Colonic mucosa (tissue), 4 donors: ENCODE measurements around the gene TSTD1. TPM values are rescaled to one million over a fixed set of nuclear protein-coding genes. Genes with fewer than 3 reads are reported as not detected.
"Not testable (repeated sequence)": the region's sequence is repeated elsewhere in the genome, so short reads cannot be mapped to it uniquely, and the experiment has no call there.

Source experiments
- DNase-seq: peaks from one replicate; pipeline ENCODE4 v3.0.0-alpha.2; 2020
- H3K27ac ChIP-seq: fragments of 200-600 bp; one replicate; pipeline ENCODE4 v1.8.0; 2021
- H3K27me3 ChIP-seq: fragments of 200-600 bp; one replicate; pipeline ENCODE4 v1.8.0; 2021
- H3K36me3 ChIP-seq: fragments of 200-600 bp; one replicate; pipeline ENCODE4 v1.8.0; 2021
- H3K4me1 ChIP-seq: fragments of 200-600 bp; one replicate; pipeline ENCODE4 v1.8.0; 2021; ENCODE audit warnings: mild to moderate bottlenecking
- H3K4me3 ChIP-seq: fragments of 200-600 bp; one replicate; pipeline ENCODE4 v1.8.0; 2021
- H3K9ac ChIP-seq, 2 donors: one replicate each; pipeline ENCODE4 v1.7.0; 2013; ENCODE audit warnings: control low read depth in 2 of 2, low read depth in 2 of 2, low read length in 2 of 2
- H3K9me3 ChIP-seq: fragments of 200-600 bp; one replicate; pipeline ENCODE4 v1.8.0; 2021
- CTCF ChIP-seq: fragments of 200-600 bp; IDR thresholded peaks from one replicate; pipeline ENCODE4 v1.8.0; 2022; ENCODE audit warnings: antibody characterized with exemption, mild to moderate bottlenecking
- intact Hi-C: fragments of 100-400 bp; cut with DNase I; formaldehyde crosslinking; loops from one replicate; pipeline ENCODE4 v1.14.1; 2022
- total RNA-seq, 2 donors: library from RNA; stranded (reverse); fragmentation: NEBNext Ultra II Directional in 1 of 2; extraction: Animal tissue kit (Norgen Biotek cat#: 25700) in 1 of 2; gene quantifications; one replicate each; pipeline ENCODE4 v1.2.1, GENCODE V29; 2021
- donor health status: healthy.
- donor health status: DM: no; HTN: no; CAD: no.
- donor health status: DM: no; HTN: no; CAD: no.

TSTD1 gene
- total RNA-seq, 2 donors from 2014 or later, result 74.7 to 87.8 TPM

DNA sequence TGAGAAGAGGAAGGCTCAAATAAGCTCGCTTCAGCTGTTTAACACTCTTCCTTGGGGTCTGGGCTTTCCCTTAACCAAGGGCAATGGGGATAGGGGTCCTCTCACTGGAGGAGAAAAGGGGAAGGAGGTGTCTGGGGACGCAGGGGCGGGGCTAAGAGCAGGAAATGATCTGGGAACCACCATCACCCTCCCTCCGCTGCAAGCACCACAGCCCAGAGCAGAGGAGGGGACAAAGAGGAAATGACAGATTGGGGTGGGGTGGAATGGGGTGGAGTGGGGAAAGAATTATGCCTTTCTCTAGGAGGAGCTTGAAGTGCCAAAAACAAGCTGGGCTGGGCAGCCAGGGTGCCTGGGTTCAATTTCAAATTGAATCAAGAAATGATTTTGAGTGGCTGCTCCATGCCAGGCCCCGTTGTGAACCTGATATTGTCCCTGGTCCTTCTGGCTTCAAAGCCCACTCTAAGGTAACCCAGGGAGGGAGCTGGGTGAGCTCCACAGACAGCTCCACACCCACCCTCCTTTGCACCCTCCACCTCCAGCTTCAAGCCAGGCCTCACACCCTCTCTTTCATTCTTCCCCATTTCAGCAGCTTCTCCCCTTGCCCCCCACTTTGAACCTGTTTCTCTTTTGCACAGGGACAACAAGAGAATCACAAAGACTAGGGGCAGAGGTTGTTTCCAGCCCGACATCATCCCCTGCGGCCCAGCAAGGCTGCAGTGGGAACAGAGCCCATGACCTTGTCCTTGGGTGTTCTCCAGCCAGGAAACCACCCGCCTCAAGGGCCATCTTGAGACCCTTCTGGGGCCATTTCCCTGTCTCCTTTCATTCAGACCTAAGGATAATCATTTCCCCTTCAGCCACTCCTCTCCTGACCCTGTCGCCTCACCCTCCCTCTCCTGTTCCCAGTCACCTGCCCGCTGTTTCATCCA is 29.8 kb upstream of the TSTD1 start:
- Histone ChIP-seq H3K9me3 (no peaks in the 10 kb centered on the region), H3K9ac (peak overlapping the region; percentile 40 to 58), H3K27me3 (no peaks in the 10 kb centered on the region), H3K4me3 (peak overlapping the region; percentile 33), H3K27ac (peak overlapping the region; percentile 82), H3K4me1 (no peaks in the 10 kb centered on the region), H3K36me3 (no peaks in the 10 kb centered on the region)
- TF ChIP-seq CTCF, result no peak
- peak; percentile 67 for DNase-seq
- intact Hi-C loops, result no loop called here

- Histone ChIP-seq H3K4me3 (no peak overlapping the region), H3K9me3 (no peaks in the 10 kb centered on the region), H3K36me3 (no peaks in the 10 kb centered on the region), H3K4me1 (no peaks in the 10 kb centered on the region), H3K9ac (no peak overlapping the region), H3K27ac (no peak overlapping the region), H3K27me3 (no peaks in the 10 kb centered on the region)
- intact Hi-C loops, result no loop called here
- TF ChIP-seq CTCF, result no peak
- DNase-seq, result no peak
Measured at GRCh38 chr1:161066694-161067093, 27.9 kb upstream of the TSTD1 start.

DNA sequence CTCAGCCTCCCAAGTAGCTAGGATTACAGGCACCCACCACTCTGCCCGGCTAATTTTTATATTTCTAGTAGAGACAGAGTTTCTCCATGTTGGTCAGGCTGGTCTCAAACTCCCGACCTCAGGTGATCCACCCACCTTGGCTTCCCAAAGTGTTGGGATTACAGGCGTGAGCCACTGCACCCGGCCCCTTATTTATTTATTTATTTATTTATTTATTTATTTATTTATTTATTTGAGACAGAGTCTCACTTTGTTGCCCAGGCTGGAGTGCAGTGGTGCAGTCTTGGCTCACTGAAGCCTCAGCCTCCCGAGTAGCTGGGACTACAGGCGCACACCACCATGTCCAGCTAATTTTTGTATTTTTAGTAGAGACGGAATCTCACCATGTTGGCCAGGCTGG is 26.9 kb upstream of the TSTD1 start:
- H3K9me3 ChIP-seq, H3K27me3 ChIP-seq, H3K9ac ChIP-seq, H3K4me3 ChIP-seq, DNase-seq, H3K4me1 ChIP-seq, H3K27ac ChIP-seq, intact Hi-C loops, H3K36me3 ChIP-seq: not testable (repeated sequence)

DNA sequence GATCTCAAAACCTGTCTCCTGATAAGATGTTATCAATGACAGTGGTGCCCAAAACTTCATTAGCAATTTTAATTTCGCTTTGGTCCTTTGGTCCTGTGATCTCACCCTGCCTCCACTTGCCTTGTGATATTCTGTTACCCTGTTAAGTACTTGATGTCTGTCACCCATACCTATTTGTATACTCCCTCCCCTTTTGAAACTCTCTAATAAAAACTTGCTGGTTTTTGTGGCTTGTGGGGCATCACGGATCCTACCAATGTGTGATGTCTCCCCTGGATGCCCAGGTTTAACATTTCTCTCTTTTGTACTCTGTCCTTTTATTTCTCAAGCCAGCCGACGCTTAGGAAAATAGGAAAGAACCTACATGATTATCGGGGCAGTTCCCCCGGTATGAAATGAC is 25.2 kb upstream of the TSTD1 start:
- H3K27me3 ChIP-seq, intact Hi-C loops, H3K4me1 ChIP-seq, DNase-seq, H3K4me3 ChIP-seq, H3K36me3 ChIP-seq, H3K27ac ChIP-seq, H3K9ac ChIP-seq, H3K9me3 ChIP-seq: not testable (repeated sequence)

DNA sequence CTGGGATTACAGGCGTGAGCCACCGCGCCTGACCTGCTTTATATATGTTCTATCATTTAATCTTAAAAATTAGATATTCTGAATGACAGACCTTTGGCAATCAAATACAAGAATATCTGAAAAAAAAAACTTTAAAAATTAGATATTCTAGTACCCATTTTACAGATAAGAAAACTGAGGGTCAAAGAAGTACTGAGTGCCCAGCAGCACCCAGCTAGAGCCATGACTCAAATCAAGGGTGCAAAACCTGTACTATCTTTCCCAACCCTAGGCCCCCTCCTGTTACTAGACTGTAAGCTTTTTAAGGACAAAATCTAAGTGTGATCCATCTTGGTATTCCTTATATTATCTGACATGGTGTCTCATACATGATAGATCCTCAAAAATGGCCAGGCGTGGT is 22.7 kb upstream of the TSTD1 start:
- no peak for TF ChIP-seq CTCF

GRCh38 chr1:161059293-161059692 is 20.5 kb upstream of the TSTD1 start:
- no peak overlapping the region for H3K4me3 ChIP-seq
- H3K4me1 ChIP-seq, result no peaks in the 10 kb centered on the region
- no peak for TF ChIP-seq CTCF
- intact Hi-C loops, result no loop called here
- H3K27me3 ChIP-seq, result no peaks in the 10 kb centered on the region
- no peaks in the 10 kb centered on the region for H3K36me3 ChIP-seq
- no peak for DNase-seq
- no peak overlapping the region for H3K9ac ChIP-seq
- H3K9me3 ChIP-seq, result no peaks in the 10 kb centered on the region
- H3K27ac ChIP-seq, result no peak overlapping the region

More for the DNA sequence above, 22.7 kb upstream of the TSTD1 start:
- no peak overlapping the region for H3K27ac ChIP-seq
- H3K9ac ChIP-seq, result no peak overlapping the region
- DNase-seq, result no peak
- H3K27me3 ChIP-seq, result no peaks in the 10 kb centered on the region
- no peaks in the 10 kb centered on the region for H3K9me3 ChIP-seq
- no peaks in the 10 kb centered on the region for H3K4me1 ChIP-seq
- no peaks in the 10 kb centered on the region for H3K36me3 ChIP-seq
- intact Hi-C loops, result no loop called here
- no peak overlapping the region for H3K4me3 ChIP-seq
